Medulla oblongata (tissue), 1 donor: Measurements from ENCODE around the gene PRIM1.
A peak's percentile ranks its signal among the peaks of the same experiment; 100 is the strongest.
"Not testable (repeated sequence)": the region's sequence is repeated elsewhere in the genome, so short reads cannot be mapped to it uniquely, and the experiment has no call there.

Source experiments
- DNase-seq: peaks from one replicate; pipeline ENCODE4 v3.0.0-alpha.2; 2015; ENCODE audit errors: extremely low spot score

The PRIM1 gene

DNA sequence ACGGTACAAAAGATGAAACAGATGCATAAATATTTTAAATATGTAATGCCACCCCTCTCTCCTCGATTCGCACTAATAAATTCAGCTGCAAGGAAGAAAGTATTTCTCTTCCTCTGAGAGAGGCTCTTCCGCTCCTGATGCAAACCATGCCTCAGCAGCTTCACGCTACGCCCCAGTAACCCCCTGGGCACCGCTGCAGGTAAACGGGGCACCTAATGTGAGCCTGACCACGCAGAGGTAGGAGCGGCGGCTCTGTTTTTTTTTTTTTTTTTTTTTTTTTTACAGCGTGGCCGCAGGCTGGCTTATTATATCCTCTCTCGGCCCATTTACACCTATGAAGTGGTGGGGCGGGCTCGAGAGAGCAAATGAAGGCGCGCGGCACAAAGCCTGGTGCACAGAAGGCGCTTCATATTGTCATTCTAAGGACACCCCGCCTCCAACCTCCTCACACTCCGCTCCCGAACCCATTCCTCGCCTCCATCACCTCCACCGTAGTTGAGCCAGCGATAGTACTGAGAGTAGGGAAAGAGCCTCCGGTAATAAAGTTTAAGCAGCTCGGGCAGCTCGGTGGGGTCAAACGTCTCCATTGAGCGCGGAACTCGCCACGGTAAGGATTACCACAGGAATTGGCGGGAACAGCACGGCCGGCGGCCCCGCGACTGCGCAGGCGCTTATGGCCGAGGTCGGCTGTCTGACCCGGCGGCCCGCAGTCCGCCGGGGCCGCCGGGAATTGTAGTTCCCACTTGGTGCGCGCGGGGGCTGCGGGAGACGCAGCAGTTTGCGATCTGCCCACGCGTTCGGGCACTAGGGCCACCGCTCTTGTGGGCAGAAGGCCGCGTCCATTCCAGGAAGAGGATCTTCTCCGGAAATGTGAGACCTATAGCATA, at the start of gene PRIM1:
PRIM1 (minus strand) TSS at position 612 of the 887 bp plus-strand sequence; CDS start at position 587, 25 bp downstream.
- DNase-seq = peak; percentile 82

DNA sequence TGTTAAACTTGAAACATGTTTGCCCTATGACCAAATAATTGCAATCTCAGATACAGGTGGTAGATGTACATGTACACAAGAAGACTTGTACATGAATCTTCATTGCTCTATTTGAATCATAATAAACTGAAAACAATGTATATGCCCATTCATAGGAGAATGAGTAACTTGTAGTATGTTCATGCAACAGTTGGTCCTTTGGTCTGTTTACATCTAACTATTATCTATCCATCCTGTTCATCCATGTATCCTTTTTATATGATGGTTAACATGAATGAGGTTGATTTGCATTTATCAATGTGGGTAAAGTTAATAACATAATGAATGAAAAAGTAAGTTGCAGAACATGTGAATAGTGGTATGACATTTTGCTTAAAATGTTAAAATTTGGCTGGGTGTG, 48.1 kb upstream of the PRIM1 start:
- no peak for DNase-seq

DNA sequence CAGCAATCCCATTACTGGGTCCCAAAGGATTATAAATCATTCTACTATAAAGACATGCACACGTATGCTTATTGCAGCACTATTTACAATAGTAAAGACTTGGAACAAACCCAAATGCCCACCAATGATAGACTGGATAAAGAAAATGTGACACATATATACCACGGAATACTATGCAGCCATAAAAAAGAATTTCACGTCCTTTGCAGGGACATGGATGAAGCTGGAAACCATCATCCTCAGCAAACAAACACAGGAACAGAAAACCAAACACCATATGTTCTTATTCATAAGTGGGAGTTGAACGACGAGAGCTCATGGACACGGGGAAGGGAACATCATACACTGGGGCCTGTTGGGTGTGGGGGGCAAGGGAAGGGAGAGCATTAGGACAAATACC, 47.2 kb upstream of the PRIM1 start:
- DNase-seq = not testable (repeated sequence)

DNA sequence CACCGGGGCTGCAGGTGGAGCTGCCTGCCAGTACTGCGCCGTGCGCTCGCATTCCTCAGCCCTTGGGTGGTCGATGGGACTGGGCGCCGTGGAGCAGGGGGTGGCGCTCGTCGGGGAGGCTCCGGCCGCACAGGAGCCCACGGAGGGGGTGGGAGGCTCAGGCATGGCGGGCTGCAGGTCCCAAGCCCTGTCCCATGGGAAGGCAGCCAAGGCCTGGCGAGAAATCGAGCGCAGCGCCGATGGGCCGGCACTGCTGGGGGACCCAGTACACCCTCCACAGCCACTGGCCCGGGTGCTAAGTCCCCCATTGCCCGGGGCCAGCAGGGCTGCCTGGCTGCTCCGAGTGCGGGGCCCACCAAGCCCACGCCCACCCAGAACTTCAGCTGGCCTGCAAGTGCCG, 43.7 kb upstream of the PRIM1 start:
- not testable (repeated sequence) for DNase-seq

DNA sequence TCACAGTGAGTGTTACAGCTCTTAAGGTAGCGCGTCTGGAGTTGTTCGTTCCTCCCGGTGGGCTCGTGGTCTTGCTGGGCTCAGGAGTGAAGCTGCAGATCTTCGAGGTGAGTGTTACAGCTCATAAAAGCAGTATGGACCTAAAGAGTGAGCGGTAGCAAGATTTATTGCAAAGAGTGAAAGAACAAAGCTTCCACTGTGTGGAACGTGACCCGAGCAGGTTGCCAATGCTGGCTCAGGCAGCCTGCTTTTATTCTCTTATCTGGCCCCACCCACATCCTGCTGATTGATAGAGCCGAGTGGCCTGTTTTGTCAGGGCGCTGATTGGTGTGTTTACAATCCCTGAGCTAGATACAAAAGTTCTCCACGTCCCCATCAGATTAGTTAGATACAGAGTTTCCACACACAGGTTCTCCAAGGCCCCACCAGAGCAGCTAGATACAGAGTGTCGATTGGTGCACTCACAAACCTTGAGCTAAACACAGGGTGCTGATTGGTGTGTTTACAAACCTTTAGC, 43.0 kb upstream of the PRIM1 start:
- not testable (repeated sequence) for DNase-seq

DNA sequence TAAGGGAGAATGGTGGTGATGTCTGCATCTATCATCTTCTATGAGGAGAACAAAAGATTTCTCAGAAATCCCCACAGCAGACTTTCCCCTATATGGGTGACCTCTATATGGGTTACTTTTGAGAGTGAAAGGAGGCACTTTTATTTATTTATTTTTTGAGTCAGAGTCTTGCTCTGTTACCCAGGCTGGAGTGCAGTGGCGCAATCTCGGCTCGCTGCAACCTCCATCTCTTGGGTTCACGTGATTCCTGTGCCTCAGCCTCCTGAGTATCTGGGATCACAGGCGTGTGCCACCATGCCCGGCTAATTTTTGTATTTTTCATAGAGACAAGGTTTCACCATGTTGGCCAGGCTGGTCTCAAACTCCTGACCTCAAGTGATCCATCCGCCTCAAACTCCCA, 41.0 kb upstream of the PRIM1 start:
- DNase-seq = not testable (repeated sequence)

DNA sequence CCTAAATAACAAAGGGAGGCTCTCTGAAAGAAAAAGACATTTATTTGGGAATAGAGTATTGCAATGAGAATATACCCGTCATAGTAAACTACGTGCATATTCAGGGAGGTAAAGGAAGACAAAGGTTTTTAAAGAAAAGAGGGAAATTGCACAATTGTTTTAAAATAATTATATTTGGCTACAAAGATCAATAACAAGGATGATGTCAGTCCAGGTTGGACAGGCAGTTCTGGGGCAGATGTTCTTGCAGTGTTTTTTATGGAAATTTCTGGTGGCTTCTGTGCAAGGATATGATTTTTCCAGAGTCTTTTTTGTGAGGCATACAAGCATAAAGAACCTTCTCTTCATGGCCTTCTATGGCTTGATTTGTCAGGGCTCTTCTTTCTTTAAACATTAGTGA, 40.6 kb upstream of the PRIM1 start:
- no peak for DNase-seq

DNA sequence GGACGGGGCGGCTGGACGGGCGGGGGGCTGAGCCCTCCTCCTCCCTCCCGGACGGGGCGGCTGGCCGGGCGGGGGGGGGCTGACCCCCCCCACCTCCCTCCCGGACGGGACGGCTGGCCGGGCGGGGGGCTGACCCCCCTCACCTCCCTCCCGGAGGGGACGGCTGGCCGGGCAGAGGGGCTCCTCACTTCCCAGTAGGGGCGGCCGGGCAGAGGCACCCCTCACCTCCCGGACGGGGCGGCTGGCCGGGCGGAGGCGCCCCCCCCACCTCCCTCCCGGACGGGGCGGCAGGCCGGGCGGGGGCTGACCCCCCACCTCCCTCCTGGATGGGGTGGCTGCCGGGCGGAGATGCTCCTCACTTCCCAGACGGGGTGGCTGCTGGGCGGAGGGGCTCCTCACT, 37.3 kb upstream of the PRIM1 start:
- not testable (repeated sequence) for DNase-seq

DNA sequence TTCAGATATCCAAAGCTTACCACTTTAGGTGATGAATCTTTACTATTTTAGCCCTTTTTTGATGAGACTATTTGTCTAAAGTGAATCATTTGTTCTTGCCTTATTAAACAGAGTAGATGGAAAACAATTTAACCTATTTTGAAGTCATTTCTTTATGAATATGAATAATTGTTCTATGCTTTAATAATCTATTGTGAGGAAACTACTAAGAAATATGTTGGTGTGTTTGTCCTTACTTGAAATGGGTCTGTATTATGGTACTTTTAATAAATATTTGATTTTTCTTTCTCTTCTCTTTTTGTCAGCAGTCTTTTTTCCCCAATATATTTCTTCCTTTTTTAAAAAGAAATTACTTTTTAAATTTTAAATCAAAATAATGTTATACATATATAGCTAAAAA, 35.4 kb upstream of the PRIM1 start:
- DNase-seq = no peak

DNA sequence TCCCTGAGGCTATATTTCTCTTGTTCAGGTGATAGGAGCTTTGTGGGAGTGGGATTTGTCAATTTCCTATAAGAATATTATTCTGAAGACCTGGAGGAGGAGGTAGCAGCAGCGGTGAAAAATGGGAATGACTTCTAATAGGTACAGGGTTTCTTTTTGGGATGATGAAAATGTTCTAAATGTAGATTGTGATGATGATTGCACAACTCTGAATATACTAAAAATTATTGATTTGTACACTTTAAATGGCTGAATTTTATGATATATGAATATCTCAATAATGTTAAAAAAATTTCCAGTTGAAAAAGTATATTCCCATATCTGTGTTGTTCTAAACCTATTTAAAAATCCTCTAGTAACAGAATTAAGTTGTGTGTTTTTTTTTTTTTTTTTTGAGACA, 33.8 kb upstream of the PRIM1 start:
- DNase-seq = no peak

DNA sequence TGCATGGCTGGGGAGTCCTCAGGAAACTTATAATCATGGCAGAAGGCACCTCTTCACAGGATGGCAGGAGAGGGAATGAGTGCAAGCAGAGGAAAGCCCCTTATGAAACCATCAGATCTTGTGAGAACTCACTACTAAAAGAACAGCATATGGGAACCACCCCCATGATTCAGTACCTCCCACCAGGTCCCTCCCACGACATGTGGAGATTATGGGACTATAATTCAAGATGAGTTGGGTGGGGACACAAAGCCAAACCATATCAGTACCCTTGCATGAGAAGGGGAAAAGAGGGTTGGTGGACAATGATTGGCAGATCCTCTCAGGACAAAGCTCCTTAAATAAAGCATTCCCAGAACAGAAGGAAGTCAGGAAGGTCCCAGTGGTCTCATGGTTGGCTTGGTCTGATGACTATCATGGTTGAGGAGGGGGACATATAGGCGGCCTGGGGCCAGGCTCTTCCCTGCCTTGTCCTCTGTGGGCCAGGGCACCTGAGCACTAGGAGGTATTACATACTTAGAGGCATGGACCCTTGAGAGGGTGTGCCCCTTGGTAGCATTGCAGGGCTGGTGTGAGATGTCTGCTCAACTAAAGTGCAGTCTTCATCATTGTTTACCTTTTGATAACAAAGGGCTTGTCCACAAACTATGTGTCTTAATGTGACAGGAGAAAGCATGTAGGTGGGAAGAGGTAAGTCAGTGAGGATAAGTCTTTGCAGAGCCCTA, 33.2 kb upstream of the PRIM1 start:
- no peak for DNase-seq

DNA sequence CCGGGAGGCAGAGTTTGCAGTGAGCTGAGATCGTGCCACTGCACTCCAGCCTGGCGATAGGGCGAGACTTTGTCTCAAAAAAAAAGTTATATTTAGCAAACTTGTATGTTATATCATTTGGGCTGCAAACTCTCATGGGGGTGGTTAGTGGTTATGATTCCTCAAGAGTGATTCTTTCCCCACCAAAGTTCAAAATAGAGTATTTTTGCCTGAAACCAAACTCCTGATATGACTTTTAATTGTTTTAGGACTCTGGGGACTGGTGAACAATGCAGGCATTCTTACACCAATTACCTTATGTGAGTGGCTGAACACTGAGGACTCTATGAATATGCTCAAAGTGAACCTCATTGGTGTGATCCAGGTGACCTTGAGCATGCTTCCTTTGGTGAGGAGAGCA, 29.6 kb upstream of the PRIM1 start:
- DNase-seq = no peak

DNA sequence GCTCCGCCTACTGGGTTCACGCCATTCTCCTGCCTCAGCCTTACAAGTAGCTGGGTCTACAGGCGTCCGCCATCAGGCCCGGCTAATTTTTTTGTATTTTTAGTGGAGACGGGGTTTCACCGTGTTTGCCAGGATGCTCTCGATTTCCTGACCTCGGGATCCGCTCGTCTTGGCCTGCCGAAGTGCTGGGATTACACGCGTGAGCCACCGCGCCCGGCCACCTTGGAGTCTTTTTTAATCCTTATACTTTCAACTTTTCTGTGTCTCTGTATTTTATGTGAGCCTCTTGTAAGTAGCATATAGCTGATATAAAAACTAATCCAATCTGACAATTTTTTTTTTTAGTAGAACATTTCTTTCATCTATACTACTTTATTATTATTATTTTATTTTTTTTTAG, 26.6 kb upstream of the PRIM1 start:
- DNase-seq = no peak

DNA sequence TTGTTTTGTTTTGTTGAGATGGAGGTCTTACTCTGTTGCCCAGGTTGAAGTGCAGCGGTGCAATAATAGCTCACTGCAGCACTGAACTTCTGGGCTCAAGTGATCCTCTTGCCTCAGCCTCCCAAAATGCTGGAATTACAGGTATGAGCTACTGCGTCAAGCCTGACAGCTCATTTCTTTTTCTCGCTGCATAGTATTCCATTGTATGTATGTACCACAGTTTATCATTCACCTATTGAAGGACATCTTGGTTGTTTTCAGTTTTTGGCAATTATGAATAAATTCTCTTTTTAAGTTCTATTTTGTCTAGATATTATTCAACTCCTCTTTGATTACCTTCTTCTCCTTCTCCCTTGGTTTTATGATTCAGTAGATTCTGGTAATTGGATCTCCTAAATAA, 24.5 kb upstream of the PRIM1 start:
- DNase-seq = no peak

DNA sequence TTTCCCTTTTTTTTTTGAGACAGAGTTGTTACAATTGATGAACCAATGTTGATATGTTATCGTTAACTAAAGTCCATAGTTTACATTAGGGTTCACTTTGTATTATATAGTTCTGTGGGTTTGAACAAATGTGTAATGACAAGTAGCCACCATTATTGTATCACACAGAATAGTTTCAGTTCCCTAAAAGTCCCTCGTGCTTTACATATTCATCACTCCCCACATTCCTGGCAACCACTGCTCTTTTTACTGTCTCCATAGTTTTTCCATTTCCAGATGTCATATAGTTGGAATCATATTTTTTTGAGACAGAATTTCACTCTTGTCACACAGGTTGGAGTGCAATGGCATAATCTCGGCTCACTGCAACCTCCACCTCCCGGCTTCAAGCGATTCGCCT, 23.5 kb upstream of the PRIM1 start:
- no peak for DNase-seq

DNA sequence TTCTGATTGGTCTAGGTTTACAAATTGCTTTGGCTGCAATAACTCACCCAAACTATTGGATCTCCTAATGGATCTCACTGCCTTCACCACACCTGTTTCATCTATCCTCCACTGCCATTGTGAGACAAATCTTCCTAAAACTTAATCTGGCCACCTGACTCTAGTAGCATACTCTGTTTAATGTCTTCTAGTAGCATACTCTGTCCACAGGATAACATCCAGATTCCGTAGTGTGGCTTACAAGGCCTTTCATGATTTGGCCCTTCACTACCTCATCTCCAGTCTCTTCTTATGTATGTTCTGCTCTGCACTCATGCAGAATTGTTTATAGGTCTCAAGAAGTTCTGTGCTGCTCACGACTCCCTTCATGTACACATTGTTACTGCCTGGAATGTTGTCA, 21.0 kb upstream of the PRIM1 start:
- no peak for DNase-seq

DNA sequence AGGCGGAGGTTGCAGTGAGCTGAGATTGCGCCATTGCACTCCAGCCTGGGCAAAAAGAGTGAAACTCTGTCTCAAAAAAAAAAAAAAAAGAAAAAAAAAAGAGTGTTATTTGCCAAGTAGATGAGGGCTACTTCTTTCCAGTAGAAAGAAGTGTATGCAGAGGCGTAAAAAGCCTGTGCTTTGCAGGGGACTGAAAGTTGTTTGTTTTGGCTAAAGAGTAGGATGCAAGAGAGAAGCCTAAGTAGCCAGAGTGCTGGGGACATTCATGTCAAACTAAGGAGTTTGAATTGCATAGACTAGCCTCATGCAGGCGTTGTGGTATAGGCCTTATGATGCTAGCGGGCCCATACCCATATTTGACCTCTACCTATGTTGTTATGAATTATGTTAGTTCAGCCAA, 20.5 kb upstream of the PRIM1 start:
- no peak for DNase-seq

DNA sequence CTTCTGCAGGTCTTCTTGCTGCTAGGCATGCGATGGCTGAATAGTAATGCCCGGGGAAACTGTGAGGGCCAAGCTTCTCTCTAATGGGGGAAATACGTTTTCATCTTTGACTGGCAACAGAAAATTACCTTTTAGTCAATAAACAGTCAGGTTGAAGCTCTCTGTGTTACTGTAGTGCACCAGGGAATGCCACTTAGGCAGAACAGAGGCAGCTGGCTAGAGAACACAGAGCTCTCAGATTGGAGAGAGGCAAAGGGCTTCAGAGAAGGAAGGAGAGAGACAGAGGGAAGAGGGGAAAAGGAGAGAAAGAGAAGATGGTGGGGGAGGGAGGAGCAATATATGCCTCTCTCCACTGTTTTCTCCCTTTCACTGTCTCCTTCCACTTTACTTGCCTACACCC, 17.7 kb upstream of the PRIM1 start:
- no peak for DNase-seq

DNA sequence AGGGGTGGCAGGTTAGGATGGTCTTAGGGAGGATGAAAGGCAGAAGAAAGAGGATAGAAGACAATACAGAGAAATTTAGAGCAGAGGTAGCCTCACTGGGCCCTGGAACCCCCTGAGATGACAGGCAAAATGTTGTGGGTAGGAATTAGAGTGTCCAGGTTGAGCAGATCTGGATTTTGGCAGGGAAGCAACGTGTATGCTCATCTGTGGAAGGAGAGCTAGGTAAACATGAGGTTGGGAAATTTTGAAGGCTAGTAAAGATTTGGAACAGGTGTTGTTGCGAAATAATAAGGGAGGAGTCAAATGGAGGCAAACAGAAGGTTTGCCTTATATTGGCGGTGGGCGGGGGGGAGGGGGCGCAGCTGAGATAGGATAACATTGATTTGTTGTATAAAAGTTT, 16.3 kb upstream of the PRIM1 start:
- DNase-seq = no peak

DNA sequence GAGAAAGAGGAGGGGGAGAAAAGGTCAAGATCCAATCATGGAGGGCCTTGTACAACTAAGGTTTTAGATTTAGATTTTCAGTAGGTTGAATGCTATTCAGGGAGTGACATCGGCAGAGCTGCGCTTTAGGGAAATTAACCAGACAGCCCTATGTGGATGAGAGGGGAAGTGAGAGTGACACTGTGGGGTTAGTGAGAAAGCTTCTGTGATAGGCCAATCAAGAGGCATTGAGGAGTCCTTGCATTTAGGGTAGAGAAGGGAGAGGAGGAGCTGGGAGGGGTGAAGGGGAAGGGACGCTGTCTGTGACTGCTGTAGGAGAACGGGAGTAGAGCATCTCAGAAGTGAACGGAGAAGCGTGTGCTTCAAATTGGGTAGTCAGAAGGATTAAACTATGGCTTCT, 14.4 kb upstream of the PRIM1 start:
- peak; percentile 82 for DNase-seq

DNA sequence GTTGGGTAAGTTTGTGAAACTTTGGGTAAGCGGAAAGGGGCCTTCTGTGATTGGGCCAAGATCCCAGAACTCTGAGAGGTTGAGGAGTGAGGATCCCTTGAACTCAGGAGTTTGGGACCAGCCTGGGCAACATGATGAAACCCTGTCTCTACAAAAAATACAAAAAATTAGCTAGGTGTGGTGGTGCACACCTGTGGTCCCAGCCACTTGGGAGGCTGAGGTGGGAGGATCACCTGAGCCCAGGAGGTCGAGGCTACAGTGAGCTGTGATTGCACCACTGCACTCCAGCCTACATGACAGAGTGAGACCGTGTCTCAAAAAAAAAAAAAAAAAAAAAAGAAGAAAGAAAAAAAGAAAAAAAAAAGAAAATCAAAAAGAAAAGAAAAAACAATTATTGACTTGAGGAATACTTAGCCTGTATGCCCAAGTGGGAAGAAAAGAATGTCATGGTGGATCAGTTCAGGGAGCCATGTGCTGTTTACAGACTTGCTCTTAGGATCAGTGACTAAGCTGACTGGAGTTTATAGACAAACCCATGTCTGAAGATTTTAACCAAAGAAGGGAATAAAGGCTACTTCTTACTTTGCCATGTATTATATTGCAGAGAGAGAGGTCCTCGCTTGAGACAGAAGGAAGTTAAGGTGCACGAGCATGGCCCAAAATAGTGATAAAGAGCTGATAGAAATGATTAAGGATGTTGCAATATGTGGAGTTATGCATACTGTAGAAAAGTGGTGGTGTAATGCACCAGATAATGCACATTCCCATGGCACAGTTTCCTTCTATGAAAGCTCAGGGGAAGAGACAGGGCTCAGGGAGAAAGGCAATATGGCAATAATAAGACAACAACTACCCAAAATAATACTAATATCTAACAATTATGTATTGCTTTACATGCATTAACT, 11.9 kb upstream of the PRIM1 start:
- no peak for DNase-seq

DNA sequence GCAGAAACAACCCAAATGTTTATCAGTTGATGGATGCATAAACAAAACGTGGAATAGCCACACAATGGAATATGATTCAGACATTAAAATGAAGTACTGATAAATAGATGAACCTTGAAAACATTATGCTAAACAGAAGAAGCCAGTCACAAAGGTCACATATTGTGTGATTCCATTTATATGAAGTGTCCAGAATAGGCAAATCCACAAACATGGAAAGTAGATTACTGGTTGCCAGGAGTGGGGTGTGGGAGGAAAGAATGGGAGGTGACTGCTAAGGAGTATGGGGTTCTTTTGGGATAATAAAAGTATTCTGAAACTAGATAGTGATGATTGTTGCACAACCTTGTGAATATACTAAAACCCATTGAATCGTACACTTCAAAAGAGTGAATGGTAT, 9.7 kb upstream of the PRIM1 start:
- DNase-seq = no peak
